GM12801 (cell line): ENCODE measurements around the gene PPP1R14C.

Source experiments
- TF ChIP-seq, protein P1 (sequence below): IDR thresholded peaks from one replicate; pipeline ENCODE4 v1.5.1; 2011; ENCODE audit warnings: control low read depth; ENCODE audit not compliant: insufficient read length; ENCODE audit errors: extremely low read depth

The PPP1R14C gene

DNA sequence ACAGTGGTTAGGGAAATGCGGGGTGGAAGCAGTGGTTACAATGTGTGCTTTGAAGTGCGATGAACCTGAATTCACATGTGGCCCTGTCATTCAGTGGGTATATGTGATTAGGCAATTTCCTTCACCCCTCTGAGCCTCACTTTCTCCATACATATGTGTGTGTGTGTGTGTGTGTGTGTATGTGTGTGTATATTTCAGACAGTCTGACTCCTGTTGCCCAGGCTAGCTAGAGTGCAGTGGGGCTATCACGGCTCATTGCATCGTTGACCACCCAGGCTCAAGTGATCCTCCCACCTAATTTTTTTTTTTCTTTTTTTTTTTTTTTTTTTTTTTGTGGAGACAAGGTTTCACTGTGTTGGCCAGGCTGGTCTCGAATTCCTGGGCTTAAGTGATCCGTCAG is 6.3 kb downstream of the PPP1R14C start:
- TF ChIP-seq, protein P1, sequence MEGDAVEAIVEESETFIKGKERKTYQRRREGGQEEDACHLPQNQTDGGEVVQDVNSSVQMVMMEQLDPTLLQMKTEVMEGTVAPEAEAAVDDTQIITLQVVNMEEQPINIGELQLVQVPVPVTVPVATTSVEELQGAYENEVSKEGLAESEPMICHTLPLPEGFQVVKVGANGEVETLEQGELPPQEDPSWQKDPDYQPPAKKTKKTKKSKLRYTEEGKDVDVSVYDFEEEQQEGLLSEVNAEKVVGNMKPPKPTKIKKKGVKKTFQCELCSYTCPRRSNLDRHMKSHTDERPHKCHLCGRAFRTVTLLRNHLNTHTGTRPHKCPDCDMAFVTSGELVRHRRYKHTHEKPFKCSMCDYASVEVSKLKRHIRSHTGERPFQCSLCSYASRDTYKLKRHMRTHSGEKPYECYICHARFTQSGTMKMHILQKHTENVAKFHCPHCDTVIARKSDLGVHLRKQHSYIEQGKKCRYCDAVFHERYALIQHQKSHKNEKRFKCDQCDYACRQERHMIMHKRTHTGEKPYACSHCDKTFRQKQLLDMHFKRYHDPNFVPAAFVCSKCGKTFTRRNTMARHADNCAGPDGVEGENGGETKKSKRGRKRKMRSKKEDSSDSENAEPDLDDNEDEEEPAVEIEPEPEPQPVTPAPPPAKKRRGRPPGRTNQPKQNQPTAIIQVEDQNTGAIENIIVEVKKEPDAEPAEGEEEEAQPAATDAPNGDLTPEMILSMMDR, result no peak

DNA sequence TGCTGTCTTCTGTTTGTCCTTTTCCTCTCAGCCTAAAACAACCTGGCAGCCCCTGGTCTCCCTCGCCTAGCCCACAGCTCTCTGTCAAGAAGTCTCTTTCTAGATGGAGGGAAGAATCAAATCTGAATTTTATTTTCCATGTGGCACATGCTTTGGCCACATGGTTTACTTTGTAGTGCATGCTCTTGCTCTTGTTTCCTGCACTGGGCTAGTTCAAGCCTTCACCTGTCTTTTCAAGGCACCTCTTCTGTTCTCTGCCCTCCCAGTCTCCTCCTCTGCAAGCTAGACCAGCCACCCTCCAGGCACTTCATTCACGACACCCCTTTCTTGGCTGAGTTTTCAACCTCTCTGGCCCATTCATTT is 7.6 kb downstream of the PPP1R14C start:
- TF ChIP-seq, protein P1, result no peak

DNA sequence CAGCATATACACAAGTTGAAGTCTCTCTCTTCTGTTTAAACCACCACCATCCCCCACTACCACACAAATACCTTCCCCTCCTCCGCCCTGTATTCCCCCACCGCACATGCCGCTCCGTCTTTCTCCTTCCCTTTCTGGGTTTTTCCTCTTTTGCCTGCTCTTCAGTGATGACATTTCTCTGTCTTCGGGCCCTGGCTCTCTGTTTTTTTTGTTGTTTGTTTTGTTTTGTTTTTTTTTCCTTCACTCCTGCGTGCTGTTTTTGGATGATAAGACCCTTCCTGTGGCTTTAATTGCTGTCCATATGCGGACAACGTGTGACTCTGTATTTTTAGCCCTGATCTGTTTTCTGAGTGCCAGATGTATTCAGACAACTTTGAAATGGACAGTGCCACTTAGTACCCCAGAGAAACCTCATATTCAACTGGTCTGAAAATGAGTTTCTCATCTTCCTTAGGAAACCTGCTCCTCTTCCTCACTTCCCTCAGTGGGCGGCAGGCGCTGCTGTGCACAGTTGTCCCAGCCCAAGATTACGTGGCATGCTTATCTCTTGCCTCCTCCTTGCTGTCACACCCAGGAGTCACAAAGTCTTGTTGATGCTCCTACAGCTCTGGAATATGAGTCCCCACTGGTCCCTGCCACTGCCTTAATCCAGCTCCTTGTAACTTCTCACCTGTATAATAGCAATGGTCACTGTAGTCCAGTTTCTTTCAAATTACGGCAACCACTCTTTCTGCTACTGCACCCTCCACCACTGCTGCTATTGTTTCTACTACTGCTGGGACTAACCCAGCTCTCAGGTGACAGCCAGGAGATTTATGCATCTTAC is 8.2 kb downstream of the PPP1R14C start:
- TF ChIP-seq, protein P1, result no peak

DNA sequence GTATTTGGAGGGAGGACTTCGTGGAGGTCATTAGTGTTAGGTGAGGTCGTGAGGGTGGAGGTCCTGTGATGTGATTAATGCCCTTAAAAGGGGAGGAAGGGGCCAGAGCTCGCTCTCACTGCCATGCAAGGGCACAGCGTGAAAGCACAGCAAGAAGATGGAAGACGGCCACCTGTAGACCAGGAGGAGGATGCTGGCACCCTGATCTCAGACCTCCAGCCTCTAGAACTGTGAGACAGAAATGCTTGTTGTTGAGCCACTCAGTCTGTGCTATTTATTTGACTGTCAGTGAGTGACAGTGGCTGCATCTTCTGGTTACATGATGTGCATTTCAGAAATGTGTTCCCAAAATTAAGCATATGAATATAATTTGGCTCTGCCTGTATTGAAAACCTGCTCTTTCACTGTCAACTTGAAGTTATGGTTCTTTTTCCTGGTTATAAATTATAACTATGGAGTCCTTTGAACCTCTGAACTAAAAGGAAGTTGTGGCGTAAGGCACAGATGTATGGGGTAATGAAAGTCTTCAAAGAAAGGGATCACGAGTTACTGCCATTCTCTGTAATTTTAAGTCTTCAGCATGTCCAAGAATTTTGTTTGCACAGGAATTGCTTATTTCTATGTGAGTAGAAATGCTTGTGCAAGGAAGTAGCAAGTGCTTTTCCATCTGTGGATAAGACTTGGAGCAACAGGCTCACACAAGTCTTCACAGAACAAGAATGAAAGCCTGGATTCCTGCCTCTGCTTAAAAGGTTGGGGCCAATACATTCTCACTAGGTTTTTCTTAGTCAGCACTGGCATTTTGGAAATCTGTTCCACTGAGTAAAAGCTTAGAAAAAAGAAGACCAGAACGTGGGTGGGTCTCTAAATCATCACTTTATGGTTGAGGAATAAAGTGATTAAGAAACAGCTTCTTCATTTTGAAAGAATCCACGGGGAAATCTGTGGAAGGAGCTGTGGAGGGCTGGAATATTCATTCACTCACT is 10.3 kb downstream of the PPP1R14C start:
- TF ChIP-seq, protein P1, result no peak

DNA sequence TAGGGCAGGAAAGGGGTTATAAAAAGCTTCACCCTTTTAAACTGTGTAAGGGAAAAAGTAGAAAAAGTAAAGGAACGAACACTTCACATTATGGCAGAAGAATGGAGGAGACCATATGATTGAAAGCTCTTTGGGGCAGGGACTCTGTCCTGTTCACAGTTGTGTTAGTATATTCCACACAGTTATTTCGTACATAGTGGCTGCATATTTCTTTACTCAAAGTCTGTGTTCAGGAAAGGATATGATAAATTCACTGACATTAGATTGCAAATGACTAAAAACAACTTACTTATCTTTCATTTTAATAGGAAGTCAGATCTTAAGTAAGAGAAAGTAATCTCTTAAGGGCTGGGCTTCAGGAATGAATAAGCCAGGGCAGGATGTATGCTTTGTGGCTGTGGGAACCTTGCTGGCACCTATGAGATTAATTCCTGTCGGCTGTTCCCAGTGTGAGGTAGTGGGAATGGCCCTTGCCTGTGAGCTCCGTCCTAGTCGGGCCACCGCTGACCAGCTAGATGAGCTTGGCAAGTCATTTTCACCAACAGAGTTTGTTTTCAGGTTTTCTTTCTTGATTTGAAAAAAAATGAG is 11.2 kb downstream of the PPP1R14C start:
- TF ChIP-seq, protein P1, result no peak

DNA sequence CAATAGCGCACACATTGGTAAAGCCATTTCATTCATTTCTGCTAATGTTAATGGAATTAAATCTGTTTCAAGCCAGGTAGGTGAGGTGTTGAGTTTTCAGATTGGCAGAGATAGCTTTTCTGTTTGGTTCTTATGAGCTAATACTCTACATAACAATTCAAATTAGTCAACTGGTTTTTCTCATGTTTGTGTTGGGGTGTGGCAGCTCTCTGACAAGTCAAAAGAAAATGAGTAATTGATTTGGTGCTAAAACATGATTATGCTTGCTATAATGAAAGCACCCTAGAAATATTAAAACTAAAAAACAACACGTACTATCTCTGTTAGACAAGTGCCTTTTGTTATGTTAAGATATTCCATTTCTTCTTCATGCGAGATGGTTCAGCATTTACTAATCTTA is 13.6 kb downstream of the PPP1R14C start:
- TF ChIP-seq, protein P1, result no peak

DNA sequence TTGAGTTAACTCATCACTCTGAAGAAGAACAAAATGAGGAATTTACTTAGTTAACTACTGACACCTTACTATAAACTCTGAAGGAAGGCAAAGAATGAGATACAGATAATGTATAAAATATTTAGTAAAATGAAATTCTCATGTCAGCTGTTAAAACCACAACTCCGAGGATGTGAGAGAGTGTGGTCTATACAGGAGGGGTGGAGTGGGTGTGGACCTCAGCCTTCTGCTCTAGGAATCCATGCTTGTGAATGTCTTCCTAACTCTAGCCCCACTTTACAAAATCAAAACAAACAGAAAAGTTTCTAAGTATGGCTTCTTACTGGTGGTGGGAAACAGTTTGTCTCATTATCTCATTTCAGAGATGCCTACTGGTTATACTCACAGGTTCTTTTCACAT is 14.2 kb downstream of the PPP1R14C start:
- TF ChIP-seq, protein P1, result no peak
